ENCODE results near the gene CSNK1G2.
A peak's percentile ranks its signal among the peaks of the same experiment; 100 is the strongest.

Gene CSNK1G2

DNA sequence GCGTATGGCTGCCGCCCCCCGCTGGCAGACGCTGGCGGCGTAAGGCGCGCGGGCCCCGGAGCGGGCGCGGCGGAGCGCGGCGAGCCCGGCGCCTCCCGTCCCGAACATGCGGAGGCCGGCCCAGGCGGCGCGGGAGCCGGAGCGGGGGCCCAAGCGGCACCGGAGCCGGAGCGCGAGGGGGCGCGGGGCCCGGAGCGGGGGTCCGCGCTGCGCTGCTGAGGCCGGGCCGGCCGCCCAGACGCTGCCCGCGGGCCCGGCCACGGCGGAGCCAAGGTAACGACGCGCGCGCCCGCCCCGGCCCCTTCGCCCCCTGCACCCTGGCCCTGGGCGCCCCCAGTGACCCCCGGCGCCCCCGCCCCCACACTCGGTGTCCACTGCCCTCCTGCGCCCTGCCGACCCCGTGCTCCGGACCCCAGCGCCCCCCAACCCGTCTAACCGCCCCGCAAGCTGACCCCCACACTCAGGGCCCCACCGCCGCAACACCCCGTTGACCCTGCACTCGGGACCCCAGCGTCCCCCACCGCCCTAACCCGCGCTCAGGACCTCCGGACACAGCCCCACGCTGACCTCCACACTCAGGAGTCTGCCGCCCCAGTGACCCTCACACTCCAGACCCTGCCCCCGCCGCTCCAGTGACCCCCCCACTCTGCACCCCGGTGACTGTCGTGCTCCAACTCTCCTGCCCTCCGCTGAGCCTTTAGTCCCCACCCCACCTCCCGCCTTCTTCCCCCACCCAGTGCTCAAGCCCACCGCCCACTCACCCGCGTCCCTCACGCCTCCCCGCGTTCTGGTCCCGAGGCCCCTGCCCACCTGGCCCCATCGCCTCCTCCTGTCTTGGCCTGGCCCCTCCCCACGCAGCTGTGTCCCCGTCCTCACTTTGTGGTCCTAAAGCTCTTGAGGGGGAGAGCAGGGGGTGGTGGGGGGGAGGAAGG is at the start of gene CSNK1G2:
Gene CSNK1G2 (plus strand): TSS at position 27 of the 932 bp plus-strand sequence. CDS start 28,601 bp downstream, outside the sequence.
- DNase-seq (ENCODE audit: low spot score), result no peak

DNA sequence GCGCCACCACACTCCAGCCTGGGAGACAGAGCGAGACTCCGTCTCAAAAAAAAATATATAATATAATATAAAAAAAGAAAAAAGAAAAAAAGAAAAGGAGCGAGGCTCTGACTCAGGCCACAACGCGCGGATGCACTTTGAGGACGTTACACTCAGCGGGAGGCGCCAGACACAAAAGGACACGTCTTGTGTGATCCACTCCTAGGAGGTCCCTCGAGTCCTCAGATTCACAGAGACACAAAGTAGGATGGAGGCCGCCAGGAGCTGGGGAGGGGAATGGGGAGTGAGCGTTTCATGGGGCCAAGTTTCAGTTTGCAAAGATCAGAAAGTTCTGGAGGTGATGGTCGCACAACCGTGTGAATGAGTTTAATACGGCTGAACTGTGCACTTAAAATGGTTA is 47.2 kb upstream of the CSNK1G2 start:
- no peak for DNase-seq (ENCODE audit: low spot score)

DNA sequence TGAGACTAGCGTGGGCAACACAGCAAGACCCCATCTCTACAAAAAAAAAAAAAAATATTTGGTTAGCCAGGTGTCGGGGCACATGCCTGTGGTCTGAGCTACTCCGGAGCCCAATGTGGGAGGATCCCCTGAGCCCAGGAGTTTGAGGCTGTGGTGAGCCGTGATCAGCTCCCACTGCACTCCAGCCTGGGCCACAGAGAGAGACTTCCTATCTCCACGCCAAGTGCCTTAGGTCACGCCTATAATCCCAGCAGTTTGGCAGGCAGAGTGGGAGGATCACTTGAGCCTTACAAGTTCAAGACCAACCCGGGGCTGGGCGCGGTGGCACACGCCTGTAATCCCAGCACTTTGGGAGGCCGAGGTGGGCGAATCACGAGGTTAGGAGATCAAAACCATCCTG is 44.5 kb upstream of the CSNK1G2 start:
- no peak for DNase-seq (ENCODE audit: low spot score)

DNA sequence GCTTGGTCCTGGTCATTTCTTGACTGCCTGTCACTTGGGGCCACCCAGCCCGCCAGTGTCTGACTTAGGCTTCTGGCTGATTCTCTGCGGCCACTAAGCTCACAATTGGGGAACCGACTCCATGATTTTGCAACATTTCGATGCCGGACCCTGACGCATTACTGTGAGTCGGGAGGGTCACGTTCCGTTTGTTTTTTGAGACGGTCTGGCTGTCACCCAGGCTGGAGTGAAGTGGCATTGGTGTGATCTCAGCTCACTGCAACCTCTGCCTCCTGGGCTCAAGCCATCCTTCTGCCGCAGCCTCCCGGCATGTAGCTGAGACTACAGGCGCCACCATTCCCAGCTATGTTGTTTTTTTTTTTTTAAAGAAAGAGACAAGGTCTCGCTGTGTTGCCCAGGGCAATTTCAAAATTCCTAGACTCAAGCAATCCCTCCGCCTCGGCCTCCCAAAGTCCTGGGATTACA is 39.0 kb upstream of the CSNK1G2 start:
- peak; percentile 47 for DNase-seq (ENCODE audit: low spot score)

DNA sequence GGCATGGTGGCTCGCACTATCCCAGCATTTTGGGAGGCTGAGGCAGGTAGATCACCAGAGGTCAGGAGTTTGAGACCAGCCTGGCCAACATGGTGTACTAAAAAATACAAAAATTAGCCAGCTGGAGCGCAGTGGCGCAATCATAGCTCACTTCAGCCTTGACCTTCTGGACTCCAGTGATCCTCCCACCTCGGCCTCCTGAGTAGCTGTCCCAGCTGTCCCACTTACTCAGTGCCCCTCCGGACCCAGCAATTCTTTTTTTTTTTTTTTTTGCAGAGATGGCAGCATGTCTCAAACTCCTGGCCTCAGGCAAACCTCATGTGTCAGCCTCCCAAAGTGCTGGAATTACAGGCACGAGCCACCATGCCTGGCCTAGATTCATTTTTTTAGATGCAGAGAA is 38.0 kb upstream of the CSNK1G2 start:
- no peak for DNase-seq (ENCODE audit: low spot score)

DNA sequence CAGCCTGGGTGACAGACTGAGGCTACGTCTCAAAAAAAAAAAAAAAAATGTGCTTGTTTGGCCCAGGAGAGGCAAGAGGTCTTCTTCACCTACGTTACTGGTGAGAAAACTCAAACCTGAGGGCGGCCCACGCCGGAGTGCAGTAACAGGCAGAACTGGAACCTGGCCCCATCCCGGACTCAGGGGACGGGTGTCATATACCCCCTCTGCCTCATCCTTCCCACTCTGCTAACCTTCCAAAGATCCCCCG is 36.2 kb upstream of the CSNK1G2 start:
- DNase-seq (ENCODE audit: low spot score), result no peak

DNA sequence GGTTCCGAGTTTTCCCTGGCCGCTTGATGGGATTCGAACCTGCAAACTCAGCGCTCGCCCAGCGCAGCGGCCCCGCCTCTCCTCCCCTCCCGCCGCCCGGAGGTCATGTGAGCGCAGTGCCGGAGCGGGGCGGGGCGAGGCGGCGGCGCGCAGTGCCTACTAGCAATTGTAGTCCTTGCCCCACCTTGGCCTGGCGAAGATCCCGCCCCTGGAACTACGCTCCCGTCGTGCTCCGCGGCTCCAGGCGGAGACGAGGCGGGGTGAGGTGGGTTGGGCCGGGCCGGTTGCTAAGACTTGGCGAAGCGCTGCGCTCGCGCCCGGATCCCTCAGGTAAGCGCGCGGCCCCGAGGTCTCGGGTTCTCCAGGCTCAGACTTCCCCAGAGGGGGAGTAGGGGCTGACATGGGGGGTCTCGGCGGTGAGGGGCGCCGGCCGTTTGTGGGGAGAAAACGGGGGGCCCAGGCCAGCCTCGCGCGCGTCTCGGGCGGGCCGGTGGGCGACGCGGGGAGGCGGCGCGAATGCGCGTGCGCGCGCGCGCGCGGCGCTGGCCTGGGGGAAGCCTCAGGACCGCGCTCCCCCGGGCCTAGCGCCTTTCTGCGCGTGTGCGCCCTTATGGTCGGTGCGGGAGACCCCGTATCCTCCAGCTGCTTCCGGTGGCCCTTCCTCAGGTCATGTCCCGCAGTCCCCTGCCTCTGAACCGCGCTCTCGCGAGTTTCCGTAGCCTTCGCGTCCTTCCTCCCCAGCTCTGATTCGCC is 35.7 kb upstream of the CSNK1G2 start, which contains the start of the genes ADAT3 and SCAMP4:
Gene ADAT3 (plus strand): TSS at position 290 of the 753 bp plus-strand sequence. CDS start 6,649 bp downstream, outside the sequence.
Gene SCAMP4 (plus strand): TSS at position 290 of the 753 bp plus-strand sequence. CDS start 9,621 bp downstream, outside the sequence.
- peak; percentile 97 for DNase-seq (ENCODE audit: low spot score)

DNA sequence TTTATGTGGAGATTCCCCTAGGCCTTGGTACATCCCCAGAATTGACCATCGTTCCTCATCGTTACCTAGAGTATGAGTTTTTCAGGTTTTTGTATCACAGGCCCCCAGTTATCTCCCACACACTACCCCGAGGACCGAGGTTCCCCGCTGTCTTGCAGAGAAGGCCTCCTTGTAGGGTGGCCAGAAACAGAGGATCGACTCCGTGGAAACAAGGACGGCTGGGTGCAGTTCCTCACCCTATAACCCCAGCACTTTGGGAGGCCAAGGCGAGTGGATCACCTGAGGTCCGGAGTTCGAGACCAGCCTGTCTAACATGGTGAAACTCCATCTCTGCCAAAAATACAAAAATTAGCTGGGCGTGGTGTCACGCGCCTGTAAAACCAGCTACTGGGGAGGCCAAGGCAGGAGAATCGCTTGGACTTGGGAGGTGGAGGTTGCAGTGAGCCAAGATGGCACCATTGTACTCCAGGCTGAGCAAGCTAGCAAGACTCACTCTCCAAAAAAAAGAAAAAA is 35.1 kb upstream of the CSNK1G2 start:
- DNase-seq (ENCODE audit: low spot score), result no peak

DNA sequence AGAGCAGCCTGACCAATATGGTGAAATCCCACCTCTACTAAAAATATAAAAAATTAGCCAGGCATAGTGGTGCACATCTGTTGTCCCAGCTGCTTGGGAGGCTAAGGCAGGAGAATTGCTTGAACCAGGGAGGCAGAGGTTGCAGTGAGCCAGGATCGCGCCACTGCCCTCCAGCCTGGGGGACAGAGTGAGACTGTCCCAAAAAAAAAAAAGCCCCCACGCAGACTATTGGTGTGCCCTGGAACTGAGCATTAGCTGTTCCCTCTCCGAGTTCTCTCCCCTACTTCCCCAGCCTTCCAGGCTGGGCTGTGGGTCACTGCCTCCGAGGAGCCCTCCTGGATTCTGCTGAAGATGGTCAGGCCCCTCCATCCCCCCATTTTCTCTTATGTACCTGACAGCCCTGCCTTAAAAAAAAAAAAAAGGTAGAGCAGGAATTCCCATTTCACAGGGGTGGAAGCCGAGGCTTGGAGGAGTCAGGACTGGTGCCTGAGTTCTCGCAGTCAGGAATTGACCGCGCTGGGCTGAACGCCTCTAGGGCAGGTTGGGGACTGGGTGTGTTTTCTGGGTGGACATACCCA is 33.9 kb upstream of the CSNK1G2 start:
- no peak for DNase-seq (ENCODE audit: low spot score)

DNA sequence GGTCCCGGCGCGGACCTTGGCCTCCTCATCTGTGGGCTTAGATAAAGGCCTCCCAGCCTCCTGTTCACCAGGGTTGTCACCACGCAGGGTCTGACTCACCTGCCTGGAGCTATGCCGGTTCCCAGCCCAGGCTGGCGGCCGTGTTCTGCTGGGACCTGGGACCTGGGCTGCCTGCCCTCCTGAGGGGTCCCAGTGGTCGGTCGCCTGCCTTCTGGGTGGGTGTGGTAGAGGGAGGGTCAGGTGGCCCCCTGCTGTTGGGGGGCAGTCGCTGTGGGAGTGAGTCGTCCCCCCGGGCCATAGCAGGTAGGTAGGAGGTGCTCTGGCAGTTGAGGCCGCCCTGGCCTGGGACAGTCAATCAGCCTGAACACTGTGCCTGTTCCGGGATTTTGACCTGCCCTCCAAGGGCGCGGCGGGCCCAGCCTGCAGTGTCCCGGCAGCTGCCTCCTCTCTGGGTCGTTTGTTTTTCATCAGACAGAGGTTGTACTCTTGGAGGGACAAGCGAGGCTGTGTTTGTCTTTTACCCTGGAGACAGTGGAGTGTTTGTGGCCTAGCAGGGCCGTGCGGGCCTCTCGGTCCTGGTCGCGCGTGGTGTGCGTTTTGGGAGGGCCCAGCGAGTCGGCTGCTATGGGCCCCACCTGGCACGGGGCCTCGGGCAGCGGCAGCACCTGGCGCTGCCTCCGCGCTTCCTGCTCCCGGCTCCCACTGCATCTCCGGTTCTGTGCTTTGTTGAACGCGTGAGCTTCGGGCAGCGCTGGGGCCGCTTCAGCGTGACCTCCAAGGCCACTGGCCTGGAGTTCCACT is 33.2 kb upstream of the CSNK1G2 start:
- no peak for DNase-seq (ENCODE audit: low spot score)

DNA sequence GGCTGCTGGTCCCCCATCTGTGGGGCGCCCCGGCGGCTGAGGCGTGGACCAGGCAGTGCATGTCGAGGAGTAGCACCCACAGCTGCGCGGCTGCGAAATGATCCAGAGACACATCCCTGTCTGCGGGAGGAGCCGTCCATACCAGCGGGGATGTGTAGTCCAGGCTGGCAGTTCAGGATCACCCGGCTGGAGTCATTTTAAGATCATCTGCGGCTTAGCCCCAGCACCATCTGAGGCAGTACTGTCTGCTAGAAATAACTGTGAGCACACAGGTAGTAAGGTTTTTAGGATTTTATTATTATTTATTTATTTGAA is 32.7 kb upstream of the CSNK1G2 start:
- no peak for DNase-seq (ENCODE audit: low spot score)

DNA sequence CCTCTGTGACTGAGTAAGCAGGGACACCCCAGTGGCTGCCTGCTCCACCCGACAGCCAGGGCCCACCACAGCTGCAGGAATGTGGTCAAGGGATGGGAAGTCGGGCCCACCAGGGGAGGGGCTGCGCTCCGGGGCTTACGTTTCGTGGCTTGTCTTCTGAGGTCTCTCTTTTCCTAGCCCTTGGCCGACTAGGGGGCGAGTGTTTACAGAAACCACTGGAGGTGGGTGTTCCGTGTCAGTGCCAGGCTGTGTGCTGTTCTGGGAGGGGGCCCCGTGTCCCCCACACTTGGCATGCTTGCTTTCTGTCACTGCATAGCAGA is 31.3 kb upstream of the CSNK1G2 start:
- no peak for DNase-seq (ENCODE audit: low spot score)

DNA sequence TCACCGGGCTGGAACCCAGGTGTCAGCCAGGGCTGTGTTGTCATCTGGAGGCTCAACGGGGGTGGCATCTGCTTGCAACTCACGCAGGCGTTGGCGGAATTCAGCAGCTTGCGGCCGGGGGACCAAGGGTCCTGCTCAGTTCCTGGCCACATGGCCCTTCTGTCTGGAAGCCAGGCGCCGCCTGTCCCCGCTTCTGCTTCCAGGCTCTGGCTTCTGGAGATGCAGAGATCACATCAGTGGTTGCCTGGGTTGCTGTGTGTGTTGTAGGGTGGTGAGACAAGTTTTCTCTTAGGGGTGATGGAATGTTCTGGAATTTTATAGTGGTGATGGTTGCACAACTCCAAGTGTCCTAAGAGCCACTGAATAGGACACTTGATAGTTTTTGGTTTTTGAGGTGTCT is 30.8 kb upstream of the CSNK1G2 start:
- DNase-seq (ENCODE audit: low spot score), result peak; percentile 37

DNA sequence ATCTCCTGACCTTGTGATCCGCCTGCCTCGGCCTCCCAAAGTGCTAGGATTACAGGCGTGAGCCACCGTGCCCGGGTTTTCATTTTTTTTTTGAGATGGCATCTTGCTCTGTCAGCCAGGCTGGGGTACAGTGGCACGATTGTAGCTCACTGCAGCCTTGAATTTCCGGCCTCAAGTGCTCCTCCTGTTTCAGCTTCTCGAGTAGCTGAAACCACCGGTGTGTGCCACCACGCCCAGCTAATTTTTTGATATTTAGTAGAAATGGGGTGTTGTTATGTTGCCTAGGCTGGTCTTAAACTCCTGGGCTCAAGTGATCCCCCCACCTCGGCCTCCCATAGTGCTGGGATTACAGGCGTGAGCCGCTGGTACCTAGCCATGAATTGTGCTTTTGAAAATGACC is 29.9 kb upstream of the CSNK1G2 start:
- DNase-seq (ENCODE audit: low spot score), result no peak

DNA sequence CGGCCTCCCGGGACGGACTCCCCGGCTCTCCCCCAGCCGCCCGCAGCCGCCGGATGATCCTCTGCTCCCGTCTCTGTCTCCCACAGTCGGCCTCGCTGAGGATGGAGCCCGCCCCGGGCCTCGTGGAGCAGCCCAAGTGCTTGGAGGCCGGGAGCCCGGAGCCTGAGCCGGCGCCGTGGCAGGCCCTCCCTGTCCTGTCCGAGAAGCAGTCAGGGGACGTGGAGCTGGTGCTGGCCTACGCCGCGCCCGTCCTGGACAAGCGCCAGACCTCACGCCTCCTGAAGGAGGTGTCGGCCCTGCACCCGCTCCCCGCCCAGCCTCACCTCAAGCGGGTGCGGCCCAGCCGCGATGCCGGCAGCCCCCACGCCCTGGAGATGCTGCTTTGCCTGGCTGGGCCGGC is 29.0 kb upstream of the CSNK1G2 start:
- DNase-seq (ENCODE audit: low spot score), result no peak

DNA sequence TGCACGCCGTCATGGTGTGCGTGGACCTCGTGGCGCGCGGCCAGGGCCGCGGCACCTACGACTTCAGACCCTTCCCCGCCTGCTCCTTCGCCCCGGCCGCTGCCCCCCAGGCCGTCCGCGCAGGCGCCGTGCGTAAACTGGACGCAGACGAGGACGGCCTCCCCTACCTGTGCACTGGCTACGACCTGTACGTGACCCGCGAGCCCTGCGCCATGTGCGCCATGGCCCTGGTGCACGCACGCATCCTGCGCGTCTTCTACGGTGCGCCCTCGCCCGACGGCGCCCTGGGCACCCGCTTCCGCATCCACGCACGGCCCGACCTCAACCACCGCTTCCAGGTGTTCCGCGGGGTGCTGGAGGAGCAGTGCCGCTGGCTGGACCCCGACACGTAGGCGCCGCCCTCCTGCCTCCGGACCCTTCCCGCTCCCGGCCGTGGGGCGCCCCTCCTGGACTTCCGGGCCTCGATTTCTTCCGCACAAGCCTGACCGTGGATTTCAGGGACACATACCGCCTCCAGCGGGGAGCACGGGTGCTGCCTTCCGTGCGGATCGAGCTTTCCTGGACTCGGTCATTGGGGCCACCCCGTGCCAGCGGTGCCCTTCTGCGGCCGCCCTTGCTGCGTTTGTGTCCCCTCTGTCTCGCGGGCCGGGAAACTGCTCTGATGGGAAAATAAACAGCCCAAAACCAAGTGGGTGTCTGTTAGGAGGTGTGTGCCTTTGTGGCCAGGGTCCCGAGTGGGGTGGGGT is 28.0 kb upstream of the CSNK1G2 start:
- DNase-seq (ENCODE audit: low spot score), result no peak

DNA sequence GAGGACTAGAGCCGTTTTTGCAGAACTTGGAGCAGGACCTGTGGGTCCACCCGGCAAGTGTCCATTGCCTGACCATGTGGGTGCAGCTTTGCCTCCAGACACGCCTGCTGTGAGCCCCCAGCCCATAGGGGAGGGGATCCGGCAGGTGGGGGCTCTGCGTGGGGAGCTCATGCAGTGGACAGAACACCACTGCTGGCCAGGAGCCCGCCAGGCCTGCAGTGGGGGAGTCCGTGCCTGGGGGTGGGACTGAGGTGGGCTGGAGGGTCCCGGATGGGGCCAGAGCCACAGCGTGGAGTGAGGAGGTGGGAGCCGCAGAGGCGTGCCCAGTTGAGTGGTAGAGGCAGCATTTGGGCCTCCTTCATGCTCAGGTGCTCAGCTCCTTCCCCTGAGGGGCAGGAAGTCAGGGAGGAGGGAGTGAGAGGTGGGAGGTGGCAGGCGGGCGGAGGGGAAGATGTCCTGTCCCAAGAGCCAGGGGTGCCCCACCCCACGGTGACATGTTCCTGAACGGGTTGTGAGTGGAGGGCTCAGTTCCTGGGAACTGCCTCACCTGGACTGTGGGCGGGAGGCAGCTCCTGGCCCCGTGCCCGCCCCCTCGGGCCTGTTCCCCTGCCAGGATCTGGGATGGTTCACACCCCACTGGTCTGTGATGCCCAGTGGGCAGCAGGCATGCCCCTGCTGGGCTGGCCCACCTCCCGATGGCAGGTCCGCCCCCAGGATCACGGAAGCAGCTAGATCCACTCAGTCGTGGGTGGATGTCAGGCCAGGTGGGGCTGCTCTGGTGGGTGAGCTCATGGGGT is 27.0 kb upstream of the CSNK1G2 start:
- no peak for DNase-seq (ENCODE audit: low spot score)

DNA sequence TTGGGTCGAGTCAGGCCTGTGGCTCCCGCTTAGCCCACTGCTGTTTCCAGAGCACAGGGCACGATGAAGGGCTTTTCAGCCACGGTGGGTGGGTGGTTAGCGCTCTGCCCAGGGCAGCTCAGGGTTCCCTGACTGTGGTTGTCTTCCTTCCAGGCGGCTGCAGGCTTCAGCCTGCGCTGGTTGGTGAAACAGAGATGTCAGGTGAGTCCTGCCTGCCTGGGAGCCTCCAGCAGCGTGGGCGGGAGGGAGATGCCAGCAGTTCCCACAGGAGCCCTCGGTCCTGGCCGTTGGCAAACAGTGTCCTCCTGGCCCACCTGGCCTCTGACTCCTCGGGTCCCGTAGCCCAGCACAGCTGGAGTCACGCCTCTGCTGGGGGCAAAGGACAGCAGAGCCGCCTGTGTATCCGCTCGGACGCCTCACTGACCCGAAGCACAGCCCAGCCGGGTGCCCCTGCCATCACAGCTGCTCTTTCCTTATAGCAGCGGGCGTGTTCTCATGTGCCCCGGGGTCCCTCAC is 26.1 kb upstream of the CSNK1G2 start:
- no peak for DNase-seq (ENCODE audit: low spot score)

DNA sequence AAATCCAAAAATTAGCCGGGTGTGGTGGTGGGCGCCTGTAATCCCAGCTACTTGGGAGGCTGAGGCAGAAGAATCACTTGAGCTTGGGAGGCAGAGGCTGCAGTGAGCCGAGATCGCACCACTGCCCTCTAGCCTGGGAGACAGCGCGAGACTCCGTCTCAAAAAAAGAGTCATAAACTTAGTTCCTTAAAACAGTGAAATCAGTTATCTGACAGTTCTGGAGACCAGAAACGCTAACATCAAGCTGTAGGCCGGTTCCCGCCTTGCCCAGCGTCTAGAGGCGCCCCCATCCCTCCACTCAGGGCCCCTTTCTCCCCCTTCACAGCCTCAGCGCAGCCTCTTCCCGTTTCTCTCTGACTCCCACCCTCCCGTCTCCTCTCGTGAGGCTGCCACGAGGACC is 23.8 kb upstream of the CSNK1G2 start:
- DNase-seq (ENCODE audit: low spot score), result no peak

DNA sequence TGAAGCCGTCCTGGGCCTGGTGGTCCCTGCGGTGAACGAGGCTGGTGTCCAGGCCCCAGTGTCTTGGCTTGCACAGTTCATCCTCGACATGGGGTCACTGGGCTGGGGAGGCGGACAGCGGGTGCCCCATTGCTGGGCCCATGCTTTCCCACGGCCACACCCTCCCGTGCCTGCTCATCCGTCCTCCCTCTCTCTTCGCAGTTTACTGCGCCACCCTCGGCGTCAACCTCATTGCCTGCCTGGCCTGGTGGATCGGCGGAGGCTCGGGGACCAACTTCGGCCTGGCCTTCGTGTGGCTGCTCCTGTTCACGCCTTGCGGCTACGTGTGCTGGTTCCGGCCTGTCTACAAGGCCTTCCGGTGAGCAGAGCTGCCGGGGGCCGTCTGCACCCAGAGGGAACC is 23.0 kb upstream of the CSNK1G2 start:
- no peak for DNase-seq (ENCODE audit: low spot score)
